ENCODE measurements around the gene LRMDA. TPM values are rescaled to one million over a fixed set of nuclear protein-coding genes. Genes with fewer than 3 reads are reported as not detected.

Gene LRMDA
- total RNA-seq, 3 donors from 2014 or later, result 8.3 to 17.1 (median 11.1) TPM

DNA sequence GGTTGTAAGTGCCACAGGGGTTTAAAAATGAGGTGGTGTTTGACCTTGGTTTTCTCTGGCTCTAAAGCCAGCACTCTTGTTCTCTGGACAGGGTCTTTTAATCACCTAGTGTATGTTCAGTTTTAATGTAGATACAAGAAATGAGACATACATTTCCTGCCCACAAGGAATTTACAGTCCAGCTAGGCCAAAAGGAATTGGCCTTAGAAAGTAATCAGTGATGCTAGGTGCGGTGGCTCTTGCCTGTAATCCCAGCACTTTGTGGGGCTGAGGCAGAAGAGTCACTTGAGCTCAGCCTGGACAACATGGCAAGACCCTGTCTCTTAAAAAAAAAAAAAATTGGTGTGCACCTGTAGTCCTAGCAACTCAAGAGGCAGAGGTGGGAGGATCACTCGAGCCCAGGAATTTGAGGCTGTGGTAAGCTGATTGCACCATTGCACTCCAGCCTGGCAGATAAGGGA, 100.2 kb downstream of the LRMDA start:
- H3K36me3 ChIP-seq, result no peaks in the 10 kb centered on the region
- intact Hi-C loops (cut with DNase I; ENCODE audit: low total_unique reads), result no loop called here
- TF ChIP-seq POLR2A (IDR thresholded peaks at IDR 0.05), result no peak
- no peak for TF ChIP-seq POLR2AphosphoS5 (IDR thresholded peaks at IDR 0.05)
- no peak for TF ChIP-seq CTCF (IDR thresholded peaks at IDR 0.05)

GRCh38 chr10:75532253-75532924, 101.0 kb downstream of the LRMDA start:
- H3K9me3 ChIP-seq, result no peaks in the 10 kb centered on the region
- H3K4me1 ChIP-seq, result no peaks in the 10 kb centered on the region
- H3K27me3 ChIP-seq, result no peaks in the 10 kb centered on the region
- no peak for TF ChIP-seq POLR2AphosphoS5 (IDR thresholded peaks at IDR 0.05)
- no peak for TF ChIP-seq CTCF (IDR thresholded peaks at IDR 0.05)
- TF ChIP-seq POLR2A (IDR thresholded peaks at IDR 0.05), result no peak
- no peaks in the 10 kb centered on the region for H3K36me3 ChIP-seq
- H3K4me3 ChIP-seq, result no peak overlapping the region
- intact Hi-C loops (cut with DNase I; ENCODE audit: low total_unique reads), result no loop called here
- no peak for DNase-seq (ENCODE audit: low spot score in 2 of 2)
- H3K27ac ChIP-seq, result no peak overlapping the region

More for the DNA sequence above, 100.2 kb downstream of the LRMDA start:
- no peaks in the 10 kb centered on the region for H3K4me1 ChIP-seq
- no peak overlapping the region for H3K4me3 ChIP-seq
- H3K27ac ChIP-seq, result no peak overlapping the region
- no peaks in the 10 kb centered on the region for H3K9me3 ChIP-seq
- H3K27me3 ChIP-seq, result no peaks in the 10 kb centered on the region
- DNase-seq (ENCODE audit: low spot score in 2 of 2), result no peak

DNA sequence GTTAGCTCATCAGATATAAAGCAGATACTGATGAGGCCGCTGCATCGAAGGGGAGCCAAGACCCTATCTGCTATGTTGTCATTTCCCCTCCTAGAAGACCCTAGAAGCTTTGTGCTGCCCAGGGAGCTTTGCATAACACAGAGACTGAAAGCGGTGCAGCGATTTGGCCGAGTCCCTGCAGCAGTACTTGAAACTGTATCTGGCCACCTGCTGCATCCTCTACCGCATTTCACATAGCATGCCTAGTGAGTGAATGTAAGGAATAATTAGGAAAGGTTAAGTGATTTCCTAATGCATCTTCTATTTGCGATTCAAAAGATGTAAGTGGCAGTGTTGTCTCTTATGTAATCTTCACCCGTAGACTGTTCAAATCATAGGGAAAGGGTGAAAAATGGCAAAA, 106.7 kb downstream of the LRMDA start:
- TF ChIP-seq POLR2A (IDR thresholded peaks at IDR 0.05) (no peak), POLR2AphosphoS5 (IDR thresholded peaks at IDR 0.05) (no peak), CTCF (IDR thresholded peaks at IDR 0.05) (no peak)
- no peak overlapping the region for H3K27ac ChIP-seq
- no peaks in the 10 kb centered on the region for H3K4me1 ChIP-seq
- no peak overlapping the region for H3K4me3 ChIP-seq
- H3K27me3 ChIP-seq, result no peaks in the 10 kb centered on the region
- H3K36me3 ChIP-seq, result no peaks in the 10 kb centered on the region
- intact Hi-C loops (cut with DNase I; ENCODE audit: low total_unique reads), result no loop called here
- DNase-seq (ENCODE audit: low spot score in 2 of 2), result no peak
- H3K9me3 ChIP-seq, result no peaks in the 10 kb centered on the region

DNA sequence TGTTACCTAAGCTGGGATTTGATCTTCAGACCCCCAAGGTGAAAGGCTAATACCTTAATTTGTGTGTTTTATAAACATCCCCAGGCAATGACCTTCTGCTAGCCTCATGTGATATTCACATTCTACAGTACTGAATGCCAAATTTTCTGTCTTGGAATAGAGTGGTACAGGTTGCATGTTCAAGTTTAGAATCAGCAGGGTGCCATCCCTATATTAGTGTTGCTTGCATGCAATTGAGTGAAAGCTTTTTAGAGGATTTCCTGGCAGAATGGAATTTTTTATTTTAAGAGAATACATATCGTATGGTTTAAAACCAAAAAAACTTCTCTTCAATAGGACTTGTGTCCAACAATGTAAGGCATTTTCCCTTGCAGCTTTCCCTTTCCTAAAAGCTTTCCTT, 107.3 kb downstream of the LRMDA start:
- intact Hi-C loops (cut with DNase I; ENCODE audit: low total_unique reads), result no loop called here
- TF ChIP-seq CTCF (IDR thresholded peaks at IDR 0.05) (no peak), POLR2AphosphoS5 (IDR thresholded peaks at IDR 0.05) (no peak), POLR2A (IDR thresholded peaks at IDR 0.05) (no peak)

GRCh38 chr10:75540357-75540966, 109.0 kb downstream of the LRMDA start:
- H3K27me3 ChIP-seq, result no peaks in the 10 kb centered on the region
- intact Hi-C loops (cut with DNase I; ENCODE audit: low total_unique reads), result no loop called here
- H3K4me3 ChIP-seq, result no peak overlapping the region
- TF ChIP-seq POLR2A (IDR thresholded peaks at IDR 0.05) (no peak), POLR2AphosphoS5 (IDR thresholded peaks at IDR 0.05) (no peak), CTCF (IDR thresholded peaks at IDR 0.05) (no peak)
- H3K36me3 ChIP-seq, result no peaks in the 10 kb centered on the region
- no peaks in the 10 kb centered on the region for H3K4me1 ChIP-seq
- DNase-seq (ENCODE audit: low spot score in 2 of 2), result no peak
- H3K9me3 ChIP-seq, result no peaks in the 10 kb centered on the region
- no peak overlapping the region for H3K27ac ChIP-seq

More for the DNA sequence above, 107.3 kb downstream of the LRMDA start:
- Histone ChIP-seq H3K4me1 (no peaks in the 10 kb centered on the region), H3K9me3 (no peaks in the 10 kb centered on the region), H3K27ac (no peak overlapping the region), H3K4me3 (no peak overlapping the region), H3K27me3 (no peaks in the 10 kb centered on the region), H3K36me3 (no peaks in the 10 kb centered on the region)
- DNase-seq (ENCODE audit: low spot score in 2 of 2), result no peak
